GM18873 (cell line): ENCODE results near the gene JHY.

ENCODE experiments used
- ATAC-seq: cut with Tn5 transposase; IDR thresholded peaks from one replicate; pipeline ENCODE4 v1.9.1; 2021; ENCODE audit warnings: mild to moderate bottlenecking, moderate library complexity, moderate number of reproducible peaks; ENCODE audit not compliant: unreplicated experiment, low FRiP score

The JHY gene

GRCh38 chr11:122933416-122933815 lies 50.9 kb downstream of the JHY start:
- no peak for ATAC-seq

- no peak for ATAC-seq
Observed at GRCh38 chr11:122937983-122938382, 55.4 kb downstream of the JHY start.

GRCh38 chr11:122938557-122938956 lies 56.0 kb downstream of the JHY start:
- no peak for ATAC-seq

GRCh38 chr11:122951211-122951610 lies 68.7 kb downstream of the JHY start:
- no peak for ATAC-seq

GRCh38 chr11:122954455-122954854 lies 71.9 kb downstream of the JHY start:
- no peak for ATAC-seq

GRCh38 chr11:122963961-122964360 lies 81.4 kb downstream of the JHY start:
- no peak for ATAC-seq

GRCh38 chr11:122976061-122976733 lies 93.6 kb downstream of the JHY start:
- no peak for ATAC-seq

- no peak for ATAC-seq
Observed at GRCh38 chr11:122976734-122977469, 94.3 kb downstream of the JHY start.

GRCh38 chr11:122977470-122978298 lies 95.1 kb downstream of the JHY start:
- ATAC-seq = no peak

- no peak for ATAC-seq
Observed at GRCh38 chr11:122978299-122978620, 95.7 kb downstream of the JHY start.

- no peak for ATAC-seq
Observed at GRCh38 chr11:122979103-122979814, 96.7 kb downstream of the JHY start.

GRCh38 chr11:122979815-122980595 lies 97.4 kb downstream of the JHY start:
- ATAC-seq = no peak

GRCh38 chr11:122981388-122982264 lies 99.1 kb downstream of the JHY start, which contains the start of gene BSX:
Gene BSX (minus strand): TSS chr11:122981834. CDS start chr11:122981671, 163 bp downstream.
- ATAC-seq = no peak

GRCh38 chr11:122983438-122984185 lies 101.1 kb downstream of the JHY start:
- ATAC-seq = no peak

- no peak for ATAC-seq
Observed at GRCh38 chr11:122984186-122985011, 101.8 kb downstream of the JHY start.

GRCh38 chr11:122995526-122995925 lies 113.0 kb downstream of the JHY start:
- ATAC-seq = no peak

- ATAC-seq = no peak
Observed at GRCh38 chr11:122998727-122999366, 116.3 kb downstream of the JHY start.
